Measurements from ENCODE around the gene LRSAM1. TPM values are rescaled to one million over a fixed set of nuclear protein-coding genes. Genes with fewer than 3 reads are reported as not detected.

LRSAM1 gene
- polyA plus RNA-seq, 2 donors: 10.7 to 17.5 TPM

- Histone ChIP-seq H3K27ac (ENCODE audit: low read depth in 2 of 2, low read length in 1 of 2) (peak overlapping the region in 1 of 2 donors; percentile 17), H3K4me1 (ENCODE audit: control insufficient read depth in 2 of 2, insufficient read depth in 2 of 2, low read length in 1 of 2) (peaks cover 0 to 22% of the 10 kb centered on the region in 2 donors), H3K9me3 (ENCODE audit: control insufficient read depth in 2 of 2, insufficient read depth in 1 of 2, low read depth in 1 of 2, low read length in 1 of 2) (no peaks in the 10 kb centered on the region), H3K36me3 (ENCODE audit: control insufficient read depth in 2 of 2, insufficient read depth in 2 of 2, low read length in 1 of 2) (no peaks in the 10 kb centered on the region), H3K27me3 (ENCODE audit: control insufficient read depth in 1 of 2, insufficient read depth in 2 of 2, low read length in 2 of 2) (no peaks in the 10 kb centered on the region), H3K4me3 (ENCODE audit: low read depth in 1 of 2, low read length in 2 of 2) (no peak overlapping the region)
- WGBS, 2 donors: 72 to 76% methylated on average over 4 of the region's 4 CpGs
Observed at GRCh38 chr9:127415141-127415540, 36.2 kb upstream of the LRSAM1 start.

DNA sequence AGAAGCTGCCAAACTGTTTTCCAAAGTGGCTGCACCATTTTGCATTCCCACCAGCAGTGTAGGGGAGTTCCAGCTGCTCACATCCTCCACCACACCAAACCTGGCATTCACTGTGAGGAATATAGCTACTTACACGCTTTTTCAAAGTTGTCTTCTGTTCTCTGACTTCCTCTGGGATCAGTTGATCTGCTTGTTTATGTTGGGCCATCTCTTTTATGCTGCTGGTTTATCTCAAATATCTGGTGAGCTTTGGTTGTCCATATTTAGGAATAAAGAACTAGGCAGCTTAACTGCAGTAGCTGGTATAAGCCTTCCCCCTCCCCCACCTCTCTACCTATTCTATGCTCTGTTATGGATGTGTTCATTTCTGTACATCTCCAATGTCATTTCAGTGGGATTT, 35.7 kb upstream of the LRSAM1 start:
- no peaks in the 10 kb centered on the region for H3K36me3 ChIP-seq (ENCODE audit: control insufficient read depth in 2 of 2, insufficient read depth in 2 of 2, low read length in 1 of 2)
- H3K4me1 ChIP-seq (ENCODE audit: control insufficient read depth in 2 of 2, insufficient read depth in 2 of 2, low read length in 1 of 2): peaks cover 0 to 22% of the 10 kb centered on the region in 2 donors
- no peaks in the 10 kb centered on the region for H3K9me3 ChIP-seq (ENCODE audit: control insufficient read depth in 2 of 2, insufficient read depth in 1 of 2, low read depth in 1 of 2, low read length in 1 of 2)
- H3K4me3 ChIP-seq (ENCODE audit: low read depth in 1 of 2, low read length in 2 of 2): no peak overlapping the region
- WGBS, 2 donors: 49 to 57% methylated on average over 1 of the region's 1 CpG
- H3K27ac ChIP-seq (ENCODE audit: low read depth in 2 of 2, low read length in 1 of 2): no peak overlapping the region
- H3K27me3 ChIP-seq (ENCODE audit: control insufficient read depth in 1 of 2, insufficient read depth in 2 of 2, low read length in 2 of 2): no peaks in the 10 kb centered on the region

DNA sequence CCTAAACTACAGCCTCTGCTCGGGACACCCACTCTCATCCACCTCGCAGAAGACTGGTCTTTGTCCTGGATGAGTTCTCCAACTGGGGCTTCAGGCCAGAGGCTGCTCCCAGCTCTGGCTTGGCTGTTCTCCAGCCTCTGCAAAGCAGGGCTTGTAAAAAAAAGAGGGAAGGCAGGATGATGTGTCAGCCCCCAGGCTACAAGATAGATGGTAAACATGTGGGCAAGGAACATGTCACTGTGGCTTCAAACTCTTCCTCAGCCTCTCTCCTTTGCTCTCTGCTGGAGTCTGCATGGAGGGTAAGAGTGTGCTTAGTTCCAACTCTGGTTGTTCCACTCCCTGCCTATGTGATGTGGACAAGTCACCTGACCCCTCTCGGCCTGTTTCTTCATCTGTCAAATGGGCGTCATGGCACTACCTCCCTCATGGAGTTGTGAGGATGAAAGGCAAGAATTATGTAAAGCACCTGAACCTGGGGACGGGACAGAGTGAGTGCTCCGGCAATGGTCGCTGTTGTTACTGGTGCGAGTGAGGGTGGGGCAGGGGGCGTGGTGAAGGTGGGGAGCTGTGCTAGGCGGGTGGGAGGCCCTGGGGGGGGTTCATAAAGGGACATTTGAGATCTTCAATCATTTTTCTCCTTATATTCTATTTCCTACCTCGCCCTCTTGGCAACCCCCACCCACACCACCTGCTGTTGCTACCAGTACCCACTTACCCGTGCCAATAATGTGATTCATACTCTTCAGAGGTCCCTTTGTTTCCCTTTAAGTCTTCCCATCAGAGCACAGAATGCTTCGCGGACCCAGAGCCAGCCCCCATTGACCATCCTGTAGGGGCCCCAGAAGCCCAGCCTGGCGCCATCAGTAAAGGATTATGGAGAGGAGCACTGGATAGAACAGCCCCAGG, 33.9 kb upstream of the LRSAM1 start:
- no peaks in the 10 kb centered on the region for H3K9me3 ChIP-seq (ENCODE audit: control insufficient read depth in 2 of 2, insufficient read depth in 1 of 2, low read depth in 1 of 2, low read length in 1 of 2)
- peaks cover 0 to 26% of the 10 kb centered on the region in 2 donors for H3K4me1 ChIP-seq (ENCODE audit: control insufficient read depth in 2 of 2, insufficient read depth in 2 of 2, low read length in 1 of 2)
- peak overlapping the region; percentile 1 to 71 for H3K27ac ChIP-seq (ENCODE audit: low read depth in 2 of 2, low read length in 1 of 2)
- WGBS, 2 donors: 41 to 62% methylated on average over 15 of the region's 15 CpGs
- H3K36me3 ChIP-seq (ENCODE audit: control insufficient read depth in 2 of 2, insufficient read depth in 2 of 2, low read length in 1 of 2): no peaks in the 10 kb centered on the region
- H3K27me3 ChIP-seq (ENCODE audit: control insufficient read depth in 1 of 2, insufficient read depth in 2 of 2, low read length in 2 of 2): no peaks in the 10 kb centered on the region
- no peak overlapping the region for H3K4me3 ChIP-seq (ENCODE audit: low read depth in 1 of 2, low read length in 2 of 2)

- WGBS, 2 donors: 39 to 52% methylated on average over 12 of the region's 12 CpGs
- Histone ChIP-seq H3K9me3 (ENCODE audit: control insufficient read depth in 2 of 2, insufficient read depth in 1 of 2, low read depth in 1 of 2, low read length in 1 of 2) (no peaks in the 10 kb centered on the region), H3K4me1 (ENCODE audit: control insufficient read depth in 2 of 2, insufficient read depth in 2 of 2, low read length in 1 of 2) (peaks cover 0 to 27% of the 10 kb centered on the region in 2 donors), H3K27ac (ENCODE audit: low read depth in 2 of 2, low read length in 1 of 2) (peak overlapping the region in 1 of 2 donors; percentile 71), H3K4me3 (ENCODE audit: low read depth in 1 of 2, low read length in 2 of 2) (no peak overlapping the region), H3K36me3 (ENCODE audit: control insufficient read depth in 2 of 2, insufficient read depth in 2 of 2, low read length in 1 of 2) (no peaks in the 10 kb centered on the region), H3K27me3 (ENCODE audit: control insufficient read depth in 1 of 2, insufficient read depth in 2 of 2, low read length in 2 of 2) (no peaks in the 10 kb centered on the region)
Observed at GRCh38 chr9:127418037-127418471, 33.3 kb upstream of the LRSAM1 start.

- Histone ChIP-seq H3K27me3 (ENCODE audit: control insufficient read depth in 1 of 2, insufficient read depth in 2 of 2, low read length in 2 of 2) (no peaks in the 10 kb centered on the region), H3K4me3 (ENCODE audit: low read depth in 1 of 2, low read length in 2 of 2) (peak overlapping the region in 1 of 2 donors; percentile 11), H3K4me1 (ENCODE audit: control insufficient read depth in 2 of 2, insufficient read depth in 2 of 2, low read length in 1 of 2) (peaks cover 0 to 27% of the 10 kb centered on the region in 2 donors), H3K36me3 (ENCODE audit: control insufficient read depth in 2 of 2, insufficient read depth in 2 of 2, low read length in 1 of 2) (no peaks in the 10 kb centered on the region), H3K9me3 (ENCODE audit: control insufficient read depth in 2 of 2, insufficient read depth in 1 of 2, low read depth in 1 of 2, low read length in 1 of 2) (no peaks in the 10 kb centered on the region), H3K27ac (ENCODE audit: low read depth in 2 of 2, low read length in 1 of 2) (peak overlapping the region in 1 of 2 donors; percentile 71)
- 86 to 87% methylated on average over 5 to 6 of the region's 6 CpGs for WGBS, 2 donors
Observed at GRCh38 chr9:127419348-127419747, 32.0 kb upstream of the LRSAM1 start.

GRCh38 chr9:127421057-127421456, 30.3 kb upstream of the LRSAM1 start:
- WGBS, 2 donors: 74 to 89% methylated on average over 7 of the region's 7 CpGs
- H3K27me3 ChIP-seq (ENCODE audit: control insufficient read depth in 1 of 2, insufficient read depth in 2 of 2, low read length in 2 of 2): no peaks in the 10 kb centered on the region
- no peak overlapping the region for H3K4me3 ChIP-seq (ENCODE audit: low read depth in 1 of 2, low read length in 2 of 2)
- H3K27ac ChIP-seq (ENCODE audit: low read depth in 2 of 2, low read length in 1 of 2): no peak overlapping the region
- H3K4me1 ChIP-seq (ENCODE audit: control insufficient read depth in 2 of 2, insufficient read depth in 2 of 2, low read length in 1 of 2): peaks cover 0 to 27% of the 10 kb centered on the region in 2 donors
- no peaks in the 10 kb centered on the region for H3K36me3 ChIP-seq (ENCODE audit: control insufficient read depth in 2 of 2, insufficient read depth in 2 of 2, low read length in 1 of 2)
- H3K9me3 ChIP-seq (ENCODE audit: control insufficient read depth in 2 of 2, insufficient read depth in 1 of 2, low read depth in 1 of 2, low read length in 1 of 2): no peaks in the 10 kb centered on the region

- no peaks in the 10 kb centered on the region for H3K36me3 ChIP-seq (ENCODE audit: control insufficient read depth in 2 of 2, insufficient read depth in 2 of 2, low read length in 1 of 2)
- H3K4me1 ChIP-seq (ENCODE audit: control insufficient read depth in 2 of 2, insufficient read depth in 2 of 2, low read length in 1 of 2): peaks cover 0 to 24% of the 10 kb centered on the region in 2 donors
- no peaks in the 10 kb centered on the region for H3K9me3 ChIP-seq (ENCODE audit: control insufficient read depth in 2 of 2, insufficient read depth in 1 of 2, low read depth in 1 of 2, low read length in 1 of 2)
- H3K27me3 ChIP-seq (ENCODE audit: control insufficient read depth in 1 of 2, insufficient read depth in 2 of 2, low read length in 2 of 2): no peaks in the 10 kb centered on the region
- WGBS, 2 donors: 85 to 86% methylated on average over 10 of the region's 10 CpGs
- no peak overlapping the region for H3K4me3 ChIP-seq (ENCODE audit: low read depth in 1 of 2, low read length in 2 of 2)
- peak overlapping the region in 1 of 2 donors; percentile 4 for H3K27ac ChIP-seq (ENCODE audit: low read depth in 2 of 2, low read length in 1 of 2)
Observed at GRCh38 chr9:127422133-127422782, 29.1 kb upstream of the LRSAM1 start.

GRCh38 chr9:127422787-127423186, 28.5 kb upstream of the LRSAM1 start:
- H3K4me3 ChIP-seq (ENCODE audit: low read depth in 1 of 2, low read length in 2 of 2): no peak overlapping the region
- peak overlapping the region in 1 of 2 donors; percentile 13 for H3K27ac ChIP-seq (ENCODE audit: low read depth in 2 of 2, low read length in 1 of 2)
- H3K9me3 ChIP-seq (ENCODE audit: control insufficient read depth in 2 of 2, insufficient read depth in 1 of 2, low read depth in 1 of 2, low read length in 1 of 2): no peaks in the 10 kb centered on the region
- H3K4me1 ChIP-seq (ENCODE audit: control insufficient read depth in 2 of 2, insufficient read depth in 2 of 2, low read length in 1 of 2): peaks cover 0 to 20% of the 10 kb centered on the region in 2 donors
- H3K36me3 ChIP-seq (ENCODE audit: control insufficient read depth in 2 of 2, insufficient read depth in 2 of 2, low read length in 1 of 2): no peaks in the 10 kb centered on the region
- no peaks in the 10 kb centered on the region for H3K27me3 ChIP-seq (ENCODE audit: control insufficient read depth in 1 of 2, insufficient read depth in 2 of 2, low read length in 2 of 2)
- WGBS, 2 donors: 41 to 58% methylated on average over 6 of the region's 6 CpGs

DNA sequence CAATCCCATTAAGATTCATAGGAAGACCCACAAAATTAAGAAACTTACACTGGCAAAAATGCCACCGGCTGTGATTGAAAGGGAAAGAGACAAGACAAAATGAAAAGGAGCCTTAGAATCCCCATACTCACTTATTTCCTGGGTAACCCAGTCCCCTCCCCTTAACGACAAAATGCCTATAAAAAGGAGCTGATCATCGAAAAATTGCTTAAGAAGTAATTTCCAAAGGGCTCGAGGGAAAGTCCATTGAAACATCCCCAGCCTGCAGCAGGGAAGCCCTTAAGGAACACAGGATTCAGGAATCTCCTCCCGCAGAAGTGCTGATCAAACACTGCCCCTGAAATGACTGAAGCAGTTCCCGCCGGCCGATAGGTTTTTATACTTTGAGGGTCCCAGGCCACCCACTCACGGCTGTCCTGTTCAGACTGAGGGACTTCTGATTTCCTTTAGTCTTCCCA, 27.8 kb upstream of the LRSAM1 start:
- 1 to 2% methylated on average over 9 of the region's 9 CpGs for WGBS, 2 donors
- Histone ChIP-seq H3K27me3 (ENCODE audit: control insufficient read depth in 1 of 2, insufficient read depth in 2 of 2, low read length in 2 of 2) (no peaks in the 10 kb centered on the region), H3K4me3 (ENCODE audit: low read depth in 1 of 2, low read length in 2 of 2) (peak overlapping the region; percentile 70 to 89), H3K27ac (ENCODE audit: low read depth in 2 of 2, low read length in 1 of 2) (peak overlapping the region; percentile 93 to 96), H3K36me3 (ENCODE audit: control insufficient read depth in 2 of 2, insufficient read depth in 2 of 2, low read length in 1 of 2) (no peaks in the 10 kb centered on the region), H3K4me1 (ENCODE audit: control insufficient read depth in 2 of 2, insufficient read depth in 2 of 2, low read length in 1 of 2) (peaks cover 0 to 14% of the 10 kb centered on the region in 2 donors), H3K9me3 (ENCODE audit: control insufficient read depth in 2 of 2, insufficient read depth in 1 of 2, low read depth in 1 of 2, low read length in 1 of 2) (no peaks in the 10 kb centered on the region)
